RWPE1 (cell line): ENCODE data around the gene TUBA4B.

Experiments used
- CTCF ChIA-PET: fragments of 350-600 bp; sonication (Branson Sonifier 250); formaldehyde crosslinking; extraction: SDS; loops from one replicate; lab custom pipeline; 2021; lab: Yijun Ruan, JAX
- POLR2A ChIA-PET: fragments of 400-600 bp; formaldehyde crosslinking; extraction: SDS; loops from one replicate; lab custom pipeline; 2020; ENCODE audit warnings: antibody characterized with exemption; ENCODE audit not compliant: low non-redundant PET; lab: Yijun Ruan, JAX
- DNase-seq: peaks from one replicate; pipeline ENCODE4 v3.0.0; 2012; ENCODE audit warnings: low spot score
- H3K27ac ChIP-seq: fragments of 450-650 bp; 2 replicates; pipeline ENCODE4 v1.5.1; 2017
- CTCF ChIP-seq: fragments of 450-650 bp; conservative IDR thresholded peaks from 2 replicates; pipeline ENCODE4 v1.5.1; 2017; ENCODE audit warnings: low read depth, mild to moderate bottlenecking

Gene TUBA4B

GRCh38 chr2:219207134-219207883 lies 45.7 kb upstream of the TUBA4B start:
- DNase-seq: peak; percentile 85
- peak overlapping the region; percentile 93 for H3K27ac ChIP-seq
- CTCF ChIA-PET: interaction anchor here (0.7 to 1.7 kb wide), 2 partner anchors 38 to 87 kb away, joined by 3 to 7 read pairs; partner anchors contain the start of gene STK16
- no peak for TF ChIP-seq CTCF
- POLR2A ChIA-PET: interaction anchor here (1.7 kb wide), 1 partner anchor 12 kb away, joined by 6 read pairs; the partner anchor contains the start of gene ABCB6

- ChIA-PET CTCF (interaction anchor here (0.6 to 1.3 kb wide), 3 partner anchors 48 to 309 kb away, joined by 3 to 4 read pairs (median 3); partner anchors contain the start of gene NHEJ1), POLR2A (interaction anchor here (0.8 kb wide), 1 partner anchor 21 kb away, joined by 3 read pairs; the partner anchor contains the start of genes ANKZF1 and ATG9A)
- peak; percentile 36 for DNase-seq
- TF ChIP-seq CTCF: no peak
- peak overlapping the region; percentile 93 for H3K27ac ChIP-seq
Measured at GRCh38 chr2:219207884-219208740, 44.9 kb upstream of the TUBA4B start.

- ChIA-PET CTCF (interaction anchor here (0.6 to 1.3 kb wide), 4 partner anchors 12 to 311 kb away, joined by 3 to 5 read pairs (median 4); partner anchors contain the start of gene NHEJ1), POLR2A (no interaction called here)
- peak overlapping the region; percentile 93 for H3K27ac ChIP-seq
- no peak for TF ChIP-seq CTCF
- no peak for DNase-seq
Measured at GRCh38 chr2:219209236-219210195, 43.5 kb upstream of the TUBA4B start.

- H3K27ac ChIP-seq: peak overlapping the region; percentile 93
- ChIA-PET CTCF (no interaction called here), POLR2A (no interaction called here)
- no peak for TF ChIP-seq CTCF
- no peak for DNase-seq
Measured at GRCh38 chr2:219210196-219210885, 42.7 kb upstream of the TUBA4B start.

- no peak for DNase-seq
- POLR2A ChIA-PET: no interaction called here
- no peak for TF ChIP-seq CTCF
- CTCF ChIA-PET: interaction anchor here (0.6 kb wide), 1 partner anchor 84 kb away, joined by 3 read pairs; no protein-coding TSS in a partner anchor
- peak overlapping the region; percentile 93 for H3K27ac ChIP-seq
Measured at GRCh38 chr2:219210886-219211362, 42.1 kb upstream of the TUBA4B start.
